ENCODE measurements around the gene PSENEN. TPM values are rescaled to one million over a fixed set of nuclear protein-coding genes. Genes with fewer than 3 reads are reported as not detected.

Gene PSENEN
- total RNA-seq, 3 donors from 2014 or later, result 37.4 to 54.1 (median 54.0) TPM

- Histone ChIP-seq H3K9me3 (no peaks in the 10 kb centered on the region), H3K4me1 (peaks cover 6 to 23% of the 10 kb centered on the region in 2 donors), H3K4me3 (peak within 1 kb of the TSS; percentile 53 to 76 (median 65)), H3K27ac (peak within 1 kb of the TSS; percentile 41 to 89), H3K27me3 (no peaks in the 10 kb centered on the region), H3K36me3 (peaks cover 7% of the 10 kb centered on the region)
- no peak for DNase-seq (ENCODE audit: low spot score in 2 of 2)
- TF ChIP-seq CTCF (IDR thresholded peaks at IDR 0.05), result no peak
- no peak for TF ChIP-seq POLR2AphosphoS5 (IDR thresholded peaks at IDR 0.05)
- no peak for TF ChIP-seq POLR2A (IDR thresholded peaks at IDR 0.05)
- intact Hi-C loops (cut with DNase I; ENCODE audit: low total_unique reads), result no loop called here
Observed at GRCh38 chr19:35742121-35742724, 3.2 kb upstream of the PSENEN start, which contains the start of gene IGFLR1. Gene IGFLR1, minus strand, starts transcription at chr19:35742452. Its CDS starts 1,272 bp downstream, at chr19:35741180.

GRCh38 chr19:35743640-35744429 is 1.6 kb upstream of the PSENEN start:
- Histone ChIP-seq H3K36me3 (no peaks in the 10 kb centered on the region), H3K27ac (peak overlapping the region; percentile 100), H3K4me3 (peak overlapping the region in 2 of 3 donors; percentile 97 to 98), H3K27me3 (no peaks in the 10 kb centered on the region), H3K4me1 (peaks cover 6 to 23% of the 10 kb centered on the region in 2 donors), H3K9me3 (no peaks in the 10 kb centered on the region)
- no peak for DNase-seq (ENCODE audit: low spot score in 2 of 2)
- intact Hi-C loops (cut with DNase I; ENCODE audit: low total_unique reads), result no loop called here
- TF ChIP-seq CTCF (IDR thresholded peaks at IDR 0.05) (no peak), POLR2AphosphoS5 (IDR thresholded peaks at IDR 0.05) (no peak), POLR2A (IDR thresholded peaks at IDR 0.05) (no peak)

- H3K36me3 ChIP-seq, result no peaks in the 10 kb centered on the region
- no peaks in the 10 kb centered on the region for H3K9me3 ChIP-seq
- intact Hi-C loops (cut with DNase I; ENCODE audit: low total_unique reads), result no loop called here
- peak overlapping the region; percentile 100 for H3K27ac ChIP-seq
- peak; percentile 95 to 96 for DNase-seq (ENCODE audit: low spot score in 2 of 2)
- no peaks in the 10 kb centered on the region for H3K27me3 ChIP-seq
- peak in 1 of 3 donors; percentile 81 for TF ChIP-seq POLR2AphosphoS5 (IDR thresholded peaks at IDR 0.05)
- TF ChIP-seq CTCF (IDR thresholded peaks at IDR 0.05), result peak; percentile 19 to 23 (median 20)
- no peak for TF ChIP-seq POLR2A (IDR thresholded peaks at IDR 0.05)
- H3K4me3 ChIP-seq, result peak overlapping the region; percentile 89 to 98 (median 97)
- peaks cover 6 to 28% of the 10 kb centered on the region in 2 donors for H3K4me1 ChIP-seq
Observed at GRCh38 chr19:35744430-35745327, 772 bp upstream of the PSENEN start.

GRCh38 chr19:35746087-35746462 is 624 bp downstream of the PSENEN start:
- Histone ChIP-seq H3K27me3 (no peaks in the 10 kb centered on the region), H3K36me3 (no peaks in the 10 kb centered on the region), H3K9me3 (no peaks in the 10 kb centered on the region), H3K4me1 (peaks cover 3 to 22% of the 10 kb centered on the region in 2 donors), H3K27ac (peak overlapping the region; percentile 100), H3K4me3 (peak overlapping the region; percentile 89 to 98 (median 97))
- no peak for DNase-seq (ENCODE audit: low spot score in 2 of 2)
- TF ChIP-seq POLR2A (IDR thresholded peaks at IDR 0.05) (no peak), CTCF (IDR thresholded peaks at IDR 0.05) (no peak), POLR2AphosphoS5 (IDR thresholded peaks at IDR 0.05) (no peak)
- intact Hi-C loops (cut with DNase I; ENCODE audit: low total_unique reads), result no loop called here
